HFF-Myc (cell line): Measurements from ENCODE around the gene ARAP1.

Experiments
- DNase-seq: peaks from one replicate; pipeline ENCODE4 v3.0.0-alpha.2; 2011; ENCODE audit warnings: low read depth; ENCODE audit errors: extremely low read depth
- H3K4me3 ChIP-seq: replicated peaks from 2 replicates; pipeline ENCODE4 v1.5.1; 2011; ENCODE audit warnings: low read depth, mild to moderate bottlenecking, control low read depth, low read length
- TF ChIP-seq, protein P1 (sequence below): IDR thresholded peaks from 2 replicates; pipeline ENCODE4 v1.5.1; 2012; ENCODE audit warnings: mild to moderate bottlenecking, low read depth, low read length, control low read depth; ENCODE audit errors: missing control alignments

ARAP1 gene

DNA sequence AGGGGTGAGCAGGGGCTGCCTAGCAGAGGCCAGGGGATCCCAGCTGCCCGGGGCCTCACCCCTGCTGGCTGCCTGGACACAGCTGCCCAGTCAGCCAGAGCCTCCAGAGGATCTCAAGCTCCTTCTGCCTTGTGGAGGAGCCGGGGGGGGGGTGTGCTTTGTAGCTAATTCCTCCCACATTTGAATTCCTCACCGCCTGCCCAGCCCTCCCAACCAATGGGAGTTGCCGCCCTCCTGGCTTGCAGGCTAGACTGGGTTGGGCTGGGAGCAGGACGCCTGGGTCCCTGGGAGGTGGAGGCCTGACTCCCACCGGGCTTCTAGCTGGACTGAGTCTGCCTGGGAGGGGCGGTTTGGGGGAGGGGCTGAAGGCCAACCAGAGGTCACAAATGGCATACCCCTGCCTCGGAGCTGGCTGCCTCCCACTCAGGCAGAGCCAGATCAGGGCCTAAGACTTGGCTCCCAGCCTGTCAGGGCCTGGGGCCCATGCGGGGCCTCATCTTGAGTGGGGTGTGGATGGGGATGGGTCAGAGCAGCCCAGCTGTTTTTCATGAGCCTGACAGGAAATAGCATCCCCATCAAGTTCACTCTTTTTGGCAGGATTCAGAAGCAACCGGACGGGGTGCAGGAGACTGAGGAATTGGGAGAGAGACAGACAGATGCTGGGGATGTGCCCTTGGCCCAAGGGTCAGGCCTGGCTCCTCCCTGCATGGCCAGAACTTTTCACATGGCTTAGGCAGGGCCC lies 48.8 kb downstream of the ARAP1 start:
- TF ChIP-seq, protein P1, sequence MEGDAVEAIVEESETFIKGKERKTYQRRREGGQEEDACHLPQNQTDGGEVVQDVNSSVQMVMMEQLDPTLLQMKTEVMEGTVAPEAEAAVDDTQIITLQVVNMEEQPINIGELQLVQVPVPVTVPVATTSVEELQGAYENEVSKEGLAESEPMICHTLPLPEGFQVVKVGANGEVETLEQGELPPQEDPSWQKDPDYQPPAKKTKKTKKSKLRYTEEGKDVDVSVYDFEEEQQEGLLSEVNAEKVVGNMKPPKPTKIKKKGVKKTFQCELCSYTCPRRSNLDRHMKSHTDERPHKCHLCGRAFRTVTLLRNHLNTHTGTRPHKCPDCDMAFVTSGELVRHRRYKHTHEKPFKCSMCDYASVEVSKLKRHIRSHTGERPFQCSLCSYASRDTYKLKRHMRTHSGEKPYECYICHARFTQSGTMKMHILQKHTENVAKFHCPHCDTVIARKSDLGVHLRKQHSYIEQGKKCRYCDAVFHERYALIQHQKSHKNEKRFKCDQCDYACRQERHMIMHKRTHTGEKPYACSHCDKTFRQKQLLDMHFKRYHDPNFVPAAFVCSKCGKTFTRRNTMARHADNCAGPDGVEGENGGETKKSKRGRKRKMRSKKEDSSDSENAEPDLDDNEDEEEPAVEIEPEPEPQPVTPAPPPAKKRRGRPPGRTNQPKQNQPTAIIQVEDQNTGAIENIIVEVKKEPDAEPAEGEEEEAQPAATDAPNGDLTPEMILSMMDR, result no peak
- no peak overlapping the region for H3K4me3 ChIP-seq
- peak; percentile 39 for DNase-seq

GRCh38 chr11:72702577-72703241 lies 49.5 kb downstream of the ARAP1 start:
- H3K4me3 ChIP-seq, result no peak overlapping the region
- TF ChIP-seq, protein P1, result no peak
- DNase-seq, result no peak

DNA sequence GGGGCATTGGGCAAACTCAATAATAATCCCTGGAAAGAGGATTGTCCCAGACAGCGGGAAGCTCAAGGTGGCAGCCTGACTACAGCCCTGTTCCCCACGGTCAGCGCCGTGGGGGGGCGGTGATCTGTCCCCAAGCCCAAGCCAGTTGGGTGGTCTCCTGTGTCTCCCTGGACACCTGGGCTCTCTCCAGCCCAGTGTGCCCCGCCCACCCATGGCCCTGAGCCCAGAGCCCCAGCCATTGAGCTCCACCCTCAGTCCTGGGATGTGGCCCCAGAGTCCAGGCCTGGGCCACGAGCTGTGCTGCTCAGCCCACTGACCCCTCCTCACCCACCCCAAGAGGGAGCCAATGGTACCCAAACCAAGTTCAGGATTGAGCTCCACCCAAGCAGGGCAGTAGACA lies 50.1 kb downstream of the ARAP1 start:
- no peak for DNase-seq
- no peak overlapping the region for H3K4me3 ChIP-seq
- TF ChIP-seq, protein P1, result no peak

- DNase-seq, result no peak
- no peak overlapping the region for H3K4me3 ChIP-seq
- TF ChIP-seq, protein P1, result no peak
Observed at GRCh38 chr11:72701466-72701865, 50.7 kb downstream of the ARAP1 start.

DNA sequence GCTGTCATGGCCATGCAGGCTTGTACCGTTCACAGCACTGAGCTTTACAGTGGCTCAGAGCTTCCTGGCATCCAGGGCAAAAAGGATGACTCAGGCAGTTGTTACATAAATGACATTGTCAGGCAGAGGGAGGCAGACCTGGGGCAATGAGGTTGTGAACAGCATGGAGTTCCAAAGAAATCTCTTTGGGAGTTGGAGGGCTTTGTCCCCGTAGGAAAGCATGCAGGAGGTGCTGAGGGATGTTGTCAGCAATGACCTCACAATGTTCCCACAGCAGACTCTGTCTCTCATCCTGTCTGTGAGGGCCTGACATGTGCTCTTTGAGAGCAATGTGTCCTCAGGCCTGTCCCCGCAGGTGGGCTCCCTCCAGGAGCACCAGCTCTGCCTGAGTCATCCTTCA lies 52.1 kb downstream of the ARAP1 start:
- TF ChIP-seq, protein P1, result no peak
- H3K4me3 ChIP-seq, result no peak overlapping the region
- no peak for DNase-seq

GRCh38 chr11:72697814-72698213 lies 54.4 kb downstream of the ARAP1 start:
- DNase-seq, result no peak
- TF ChIP-seq, protein P1, result no peak
- H3K4me3 ChIP-seq, result no peak overlapping the region
